Esophagus muscularis mucosa (tissue), 4 donors: ENCODE measurements around the gene C2orf81.

Source experiments
- EP300 ChIP-seq: sonication (generic); formaldehyde crosslinking; IDR thresholded peaks from one replicate; pipeline ENCODE4 v1.6.1; 2017; ENCODE audit warnings: antibody characterized with exemption
- POLR2AphosphoS5 ChIP-seq, 2 donors: sonication (generic); formaldehyde crosslinking; IDR thresholded peaks; one replicate each; pipeline ENCODE4 v1.6.1; 2017; ENCODE audit warnings: antibody characterized with exemption in 2 of 2
- TF ChIP-seq, protein P1 (sequence below), 3 experiments: fragments of 200-600 bp in 2 of 3; fragments of 450-650 bp in 1 of 3; sonication (generic) in 2 of 3; IDR thresholded peaks; one replicate each; pipeline ENCODE4 v1.5.1; 2017 to 2019; ENCODE audit warnings: antibody characterized with exemption in 3 of 3, mild to moderate bottlenecking in 2 of 3, moderate library complexity in 1 of 3

DNA sequence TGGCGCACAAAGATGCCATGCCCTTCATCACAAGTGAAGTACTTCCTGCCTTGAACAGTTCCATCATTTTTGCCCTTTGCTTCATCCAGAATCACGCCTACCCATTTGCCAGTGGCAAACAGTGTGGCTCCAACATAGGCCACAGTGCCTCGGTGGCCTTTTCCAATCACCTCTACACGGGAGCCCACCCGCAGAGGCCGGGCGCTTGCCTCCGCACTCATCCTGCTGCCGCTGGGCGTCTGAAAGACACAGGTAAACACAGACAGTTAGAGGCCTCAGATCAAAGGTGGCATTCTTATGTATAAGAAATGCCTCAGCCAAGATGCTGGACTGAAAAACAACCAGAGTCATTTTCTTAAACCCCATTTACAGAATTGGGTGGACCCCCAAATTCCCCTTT, 43.4 kb downstream of the C2orf81 start:
- TF ChIP-seq POLR2AphosphoS5 (IDR thresholded peaks at IDR 0.05) = no peak
- TF ChIP-seq, protein P1, sequence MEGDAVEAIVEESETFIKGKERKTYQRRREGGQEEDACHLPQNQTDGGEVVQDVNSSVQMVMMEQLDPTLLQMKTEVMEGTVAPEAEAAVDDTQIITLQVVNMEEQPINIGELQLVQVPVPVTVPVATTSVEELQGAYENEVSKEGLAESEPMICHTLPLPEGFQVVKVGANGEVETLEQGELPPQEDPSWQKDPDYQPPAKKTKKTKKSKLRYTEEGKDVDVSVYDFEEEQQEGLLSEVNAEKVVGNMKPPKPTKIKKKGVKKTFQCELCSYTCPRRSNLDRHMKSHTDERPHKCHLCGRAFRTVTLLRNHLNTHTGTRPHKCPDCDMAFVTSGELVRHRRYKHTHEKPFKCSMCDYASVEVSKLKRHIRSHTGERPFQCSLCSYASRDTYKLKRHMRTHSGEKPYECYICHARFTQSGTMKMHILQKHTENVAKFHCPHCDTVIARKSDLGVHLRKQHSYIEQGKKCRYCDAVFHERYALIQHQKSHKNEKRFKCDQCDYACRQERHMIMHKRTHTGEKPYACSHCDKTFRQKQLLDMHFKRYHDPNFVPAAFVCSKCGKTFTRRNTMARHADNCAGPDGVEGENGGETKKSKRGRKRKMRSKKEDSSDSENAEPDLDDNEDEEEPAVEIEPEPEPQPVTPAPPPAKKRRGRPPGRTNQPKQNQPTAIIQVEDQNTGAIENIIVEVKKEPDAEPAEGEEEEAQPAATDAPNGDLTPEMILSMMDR (IDR thresholded peaks at IDR 0.05) = no peak
- TF ChIP-seq EP300 = no peak
